Measurements from ENCODE around the gene C1QTNF8.
"Not testable (repeated sequence)": the region's sequence is repeated elsewhere in the genome, so short reads cannot be mapped to it uniquely, and the experiment has no call there.

Gene C1QTNF8

DNA sequence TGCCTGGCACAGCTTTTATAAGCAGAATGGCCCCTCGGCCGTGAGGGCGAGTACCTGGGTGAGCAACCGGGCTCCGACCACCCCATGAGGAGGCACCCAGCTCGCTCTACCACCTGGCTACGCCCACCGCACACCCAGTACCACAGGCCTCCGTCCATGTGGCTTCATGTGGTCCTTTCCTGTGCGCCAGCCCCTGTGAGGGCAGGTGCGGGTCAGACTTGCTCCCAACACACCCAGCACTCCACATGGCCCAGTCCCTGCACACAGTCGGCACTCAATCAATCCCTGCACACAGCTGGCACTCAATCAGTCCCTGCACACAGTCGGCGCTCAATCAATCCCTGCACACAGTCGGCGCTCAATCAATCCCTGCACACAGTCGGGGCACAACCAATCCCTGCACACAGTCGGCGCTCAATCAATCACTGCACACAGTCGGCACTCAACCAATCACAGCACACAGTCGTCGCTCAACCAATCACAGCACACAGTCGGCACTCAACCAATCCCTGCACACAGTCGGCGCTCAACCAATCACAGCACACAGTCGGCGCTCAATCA is 4.0 kb downstream of the C1QTNF8 start:
- no peak for DNase-seq

DNA sequence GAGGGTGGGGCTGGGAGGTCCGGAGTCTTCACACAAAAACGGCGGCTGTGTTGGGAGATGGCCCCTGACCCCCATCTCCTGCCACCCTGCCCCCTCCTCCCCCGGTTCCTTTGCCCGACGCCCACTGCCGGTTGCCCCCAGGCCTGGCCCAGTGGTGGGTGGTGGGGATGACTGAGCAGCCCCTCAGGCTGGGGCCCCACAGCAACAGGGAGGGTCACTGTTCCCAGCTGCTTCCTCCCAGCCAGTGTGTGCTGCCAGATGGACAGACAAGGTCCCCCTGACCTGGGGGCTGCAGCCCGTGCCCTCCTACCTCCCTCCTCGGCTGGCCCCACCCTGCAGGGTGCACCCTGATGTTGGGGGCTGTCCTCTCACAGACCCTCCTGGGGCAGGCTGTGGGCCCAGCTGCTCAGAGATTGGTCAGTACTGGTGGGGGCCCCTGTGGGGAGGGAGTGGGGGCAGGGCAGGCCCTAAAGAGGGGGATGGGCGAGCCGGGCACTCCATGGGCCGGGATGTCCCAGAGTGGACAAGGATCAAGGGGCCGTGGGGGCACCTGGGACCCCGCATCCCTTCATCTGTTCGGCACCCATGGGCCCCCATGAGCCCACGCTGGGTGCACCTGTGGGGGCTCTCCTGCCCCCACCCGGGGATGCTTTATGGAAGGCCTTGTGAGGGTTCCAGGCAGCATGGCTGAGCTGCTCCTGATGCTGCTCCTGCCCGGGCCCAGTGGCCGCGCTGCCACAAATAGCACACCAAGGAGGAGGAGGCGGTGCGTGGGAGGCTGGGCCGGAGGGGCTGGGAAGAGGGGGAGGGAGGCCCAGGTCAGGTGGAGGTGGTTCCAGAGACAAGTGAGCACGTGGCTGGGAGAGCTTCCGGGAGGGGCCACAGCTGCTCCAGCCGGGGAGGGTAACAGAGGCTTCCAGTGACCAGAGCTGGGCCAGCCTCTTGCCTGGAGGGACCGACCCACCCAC is 5.1 kb downstream of the C1QTNF8 start:
- DNase-seq, result no peak

DNA sequence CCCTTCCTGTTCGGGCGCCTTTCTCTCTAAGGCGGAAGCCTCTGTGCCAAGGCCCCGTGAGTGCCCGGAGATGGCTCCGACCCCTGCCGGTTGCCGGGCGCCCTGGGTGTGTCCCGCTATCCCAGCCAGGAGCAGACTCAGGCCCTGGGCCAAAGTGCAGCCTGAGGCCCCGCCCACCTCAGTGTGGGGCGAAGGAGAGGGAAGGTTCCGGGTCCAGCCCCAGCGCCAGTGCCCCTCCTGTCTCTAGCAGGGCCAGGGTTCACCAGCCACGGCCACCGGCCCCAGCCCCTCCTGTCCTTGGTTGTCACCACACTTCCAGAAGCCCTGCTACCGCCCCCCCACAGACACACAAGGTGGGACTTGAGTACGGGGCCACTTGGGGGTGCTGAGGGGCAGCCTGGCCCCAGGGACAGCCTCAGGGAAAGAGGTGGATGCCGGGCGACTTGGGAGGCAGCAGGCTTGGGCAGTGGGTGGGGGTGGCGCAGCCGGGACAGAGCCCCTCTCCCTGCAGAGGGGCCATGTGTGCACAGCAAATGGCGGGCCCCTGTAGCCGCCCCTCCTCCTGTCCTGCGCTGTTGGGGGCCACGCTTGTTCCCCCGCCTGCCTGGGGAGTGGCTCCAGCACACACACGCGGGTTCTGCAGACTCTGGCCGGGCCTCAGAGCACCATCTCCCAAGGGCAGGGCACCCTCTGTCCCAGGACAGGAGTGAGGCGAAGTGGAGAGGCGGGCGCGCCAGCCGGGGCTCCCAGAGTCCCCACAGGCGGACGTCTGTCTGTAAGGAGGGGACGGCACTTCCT is 6.0 kb downstream of the C1QTNF8 start:
- DNase-seq, result no peak

DNA sequence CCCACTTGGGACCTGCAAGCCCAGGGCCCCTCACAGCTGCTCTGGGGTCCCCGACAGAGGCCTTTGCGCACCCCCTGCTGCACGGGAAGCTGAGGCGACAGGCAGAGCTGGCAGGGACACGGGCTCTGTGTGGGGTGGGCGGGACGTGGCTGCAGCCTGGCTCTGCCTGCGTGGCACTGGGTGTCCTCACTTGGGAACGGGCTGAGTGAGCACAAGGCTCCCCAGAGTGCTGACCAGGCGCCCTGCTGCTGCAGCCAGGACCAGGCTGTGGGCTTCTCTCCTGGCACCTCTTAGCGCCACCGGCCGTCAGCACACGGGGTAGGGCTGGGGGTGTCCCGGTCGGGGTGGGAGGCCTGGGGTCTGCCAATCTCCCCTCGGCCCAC is 6.6 kb downstream of the C1QTNF8 start:
- DNase-seq, result no peak

DNA sequence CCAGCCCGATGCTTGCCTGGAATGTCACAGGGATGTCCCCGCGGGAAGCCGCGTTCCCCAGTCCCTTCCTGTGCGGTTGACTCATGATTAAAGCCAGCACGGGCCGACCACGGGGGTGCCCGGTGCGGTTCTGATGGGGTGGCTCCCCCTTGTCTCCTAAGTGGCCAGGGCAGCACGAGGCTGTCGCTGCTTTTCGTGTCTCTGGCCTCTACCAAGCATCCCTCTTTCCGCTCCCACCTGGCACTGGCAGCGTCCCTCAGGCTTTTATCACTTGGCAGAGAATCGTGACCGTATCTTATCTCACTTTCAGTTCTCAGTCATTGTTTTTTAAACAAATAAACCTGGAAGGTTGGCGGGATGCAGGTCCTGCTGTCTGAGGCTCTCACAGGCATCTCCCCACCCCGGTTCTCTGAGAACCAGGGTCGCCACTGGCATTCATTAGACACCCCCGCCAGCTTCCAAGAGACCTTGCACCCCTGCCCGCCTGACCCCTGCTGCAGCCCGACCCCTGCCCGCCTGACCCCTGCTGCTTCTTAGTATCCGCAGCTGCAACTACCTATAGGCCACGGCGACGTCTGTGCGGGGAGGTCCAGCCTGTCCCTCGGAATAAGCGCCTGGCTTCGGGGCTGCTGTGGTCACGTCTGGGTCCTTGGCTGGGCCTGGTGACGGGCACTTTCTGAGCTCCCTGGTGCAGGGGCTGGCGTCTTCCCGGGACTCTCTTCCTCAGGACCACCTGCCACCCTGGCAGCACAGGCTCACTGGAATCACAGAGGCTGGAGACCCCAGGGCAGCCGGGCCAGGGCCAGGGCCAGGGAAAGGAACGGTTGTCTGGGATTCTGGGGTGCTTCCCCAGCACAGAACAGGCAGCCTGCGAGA is 7.5 kb downstream of the C1QTNF8 start:
- no peak for DNase-seq

DNA sequence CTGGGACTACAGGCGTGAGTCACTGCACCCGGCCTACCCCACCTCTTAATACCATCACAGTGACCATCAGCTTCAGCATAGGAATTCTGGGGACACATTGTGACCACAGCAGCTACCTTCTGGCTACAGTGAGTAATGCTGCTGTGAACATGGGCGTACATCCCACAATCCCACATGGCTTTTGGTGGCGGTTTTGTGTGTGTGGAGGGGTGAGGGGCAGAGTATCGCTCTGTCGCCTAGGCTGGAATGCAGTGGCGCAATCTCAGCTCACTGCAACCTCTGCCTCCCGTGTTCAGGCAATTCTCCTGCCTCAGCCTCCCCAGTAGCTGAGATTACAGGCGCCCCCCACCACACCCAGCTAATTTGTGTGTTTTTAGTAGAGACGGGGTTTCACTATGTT is 9.6 kb downstream of the C1QTNF8 start:
- not testable (repeated sequence) for DNase-seq

DNA sequence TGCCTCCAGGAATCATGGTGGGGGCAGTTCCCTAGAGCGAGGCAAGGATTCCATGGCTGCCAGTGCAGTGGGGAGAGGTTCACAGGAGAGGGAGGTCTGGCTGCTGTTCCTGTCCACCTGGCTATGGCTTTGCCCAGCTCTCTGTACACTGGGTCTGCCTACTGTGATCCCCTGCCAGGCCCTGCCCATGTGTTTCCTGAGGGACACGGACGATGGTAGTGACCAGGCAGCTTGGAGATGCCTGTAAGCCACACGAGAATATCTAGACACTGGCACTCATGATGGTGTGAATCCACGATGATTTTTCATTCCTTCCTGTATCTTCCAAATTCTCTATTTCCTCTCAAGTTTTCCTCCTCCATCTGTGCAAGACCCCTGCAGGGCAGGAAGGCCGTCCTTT is 11.1 kb downstream of the C1QTNF8 start:
- DNase-seq, result no peak

DNA sequence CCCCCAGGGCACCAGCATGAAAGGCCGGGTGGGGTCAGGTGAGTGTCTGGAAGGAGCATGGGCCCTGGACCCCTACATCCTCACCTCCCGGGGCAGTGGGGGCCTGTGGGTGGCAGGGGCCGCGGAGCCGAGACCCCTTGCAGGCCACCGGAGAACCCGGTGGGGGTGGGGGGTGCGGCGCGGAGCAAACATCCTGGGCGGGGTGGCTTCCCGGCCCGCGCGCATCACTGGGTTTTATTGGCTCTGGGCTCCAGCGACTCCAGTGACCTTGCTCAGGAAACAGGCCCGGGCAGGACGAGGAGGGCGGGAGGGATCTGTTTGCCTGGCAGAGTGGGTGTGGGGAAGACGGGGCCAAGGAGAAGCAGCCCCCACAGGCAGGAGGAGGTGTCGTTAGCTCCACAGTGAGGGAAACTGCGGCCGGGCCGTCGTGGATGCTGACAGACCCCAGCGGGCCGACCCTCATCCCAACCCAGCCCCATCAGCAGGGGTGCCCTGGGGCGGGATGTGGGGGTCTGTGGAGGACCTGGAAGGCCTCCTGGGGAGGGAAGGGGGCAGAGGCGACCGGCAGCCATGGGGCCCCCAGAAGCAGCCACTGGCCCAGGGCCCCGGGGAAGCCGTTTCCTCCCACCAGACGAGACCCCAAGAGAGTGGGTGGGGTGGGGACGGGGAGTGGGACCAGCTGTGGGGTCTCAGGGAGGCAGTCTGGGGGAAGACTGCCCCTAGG is 12.9 kb downstream of the C1QTNF8 start:
- no peak for DNase-seq

DNA sequence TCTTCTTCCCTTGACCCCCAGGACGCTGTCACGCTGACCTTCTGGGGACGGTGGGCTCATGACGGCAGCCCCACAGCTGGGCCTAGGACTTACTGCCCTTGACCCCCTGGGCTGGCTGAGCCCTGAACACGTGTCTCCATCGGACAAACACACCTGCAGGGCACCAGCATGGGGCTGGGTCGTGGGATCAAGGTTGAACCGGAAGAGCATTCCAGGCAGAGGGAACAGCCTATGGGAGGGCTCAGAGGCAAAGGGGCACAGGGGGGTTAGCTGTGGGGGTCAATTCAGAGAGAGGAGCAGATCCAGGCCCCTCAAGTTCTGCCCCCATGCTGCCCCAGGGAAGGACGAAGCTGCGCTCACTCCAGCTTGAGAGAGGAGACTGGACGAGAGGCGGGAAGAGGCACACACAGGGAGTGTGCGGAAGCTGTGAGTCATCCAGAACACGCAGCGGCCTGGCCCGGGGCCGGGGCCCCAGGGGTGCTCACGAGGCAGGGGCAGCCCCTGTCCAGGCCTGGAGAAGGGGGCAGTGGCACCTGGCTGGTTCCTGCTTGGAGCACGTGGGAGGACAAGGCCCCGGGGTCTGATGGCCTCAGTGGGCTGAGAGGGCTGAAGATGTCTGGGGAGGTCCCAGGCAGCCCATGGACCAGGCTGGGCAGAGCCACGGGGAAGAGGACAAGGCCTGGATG is 13.6 kb downstream of the C1QTNF8 start:
- DNase-seq, result no peak

DNA sequence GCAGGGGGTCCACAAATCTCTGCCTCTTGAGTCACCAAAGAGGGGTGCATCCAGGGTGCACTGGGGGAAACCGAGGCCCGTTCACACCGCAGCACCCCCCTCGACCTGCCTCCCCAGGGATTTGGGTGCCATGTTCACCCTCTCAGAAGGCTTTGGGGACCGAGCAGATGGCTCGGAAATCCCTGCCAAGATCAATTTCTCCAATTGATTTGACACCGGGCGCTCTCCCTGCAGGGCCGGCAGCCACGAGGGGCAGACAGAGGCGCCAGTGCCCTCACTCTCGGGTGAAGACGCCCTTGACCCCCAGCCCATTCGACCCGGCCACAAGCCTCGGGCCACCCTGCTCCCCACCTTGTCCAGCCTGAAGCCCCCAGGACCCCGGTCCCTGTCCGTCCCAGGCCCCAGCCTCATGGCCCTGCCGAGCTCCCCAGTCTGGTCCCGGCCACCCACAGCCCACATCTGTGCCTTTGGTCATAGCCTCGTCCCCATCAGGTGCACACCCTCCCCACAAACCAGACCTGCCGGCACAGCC is 14.2 kb downstream of the C1QTNF8 start:
- DNase-seq, result no peak

DNA sequence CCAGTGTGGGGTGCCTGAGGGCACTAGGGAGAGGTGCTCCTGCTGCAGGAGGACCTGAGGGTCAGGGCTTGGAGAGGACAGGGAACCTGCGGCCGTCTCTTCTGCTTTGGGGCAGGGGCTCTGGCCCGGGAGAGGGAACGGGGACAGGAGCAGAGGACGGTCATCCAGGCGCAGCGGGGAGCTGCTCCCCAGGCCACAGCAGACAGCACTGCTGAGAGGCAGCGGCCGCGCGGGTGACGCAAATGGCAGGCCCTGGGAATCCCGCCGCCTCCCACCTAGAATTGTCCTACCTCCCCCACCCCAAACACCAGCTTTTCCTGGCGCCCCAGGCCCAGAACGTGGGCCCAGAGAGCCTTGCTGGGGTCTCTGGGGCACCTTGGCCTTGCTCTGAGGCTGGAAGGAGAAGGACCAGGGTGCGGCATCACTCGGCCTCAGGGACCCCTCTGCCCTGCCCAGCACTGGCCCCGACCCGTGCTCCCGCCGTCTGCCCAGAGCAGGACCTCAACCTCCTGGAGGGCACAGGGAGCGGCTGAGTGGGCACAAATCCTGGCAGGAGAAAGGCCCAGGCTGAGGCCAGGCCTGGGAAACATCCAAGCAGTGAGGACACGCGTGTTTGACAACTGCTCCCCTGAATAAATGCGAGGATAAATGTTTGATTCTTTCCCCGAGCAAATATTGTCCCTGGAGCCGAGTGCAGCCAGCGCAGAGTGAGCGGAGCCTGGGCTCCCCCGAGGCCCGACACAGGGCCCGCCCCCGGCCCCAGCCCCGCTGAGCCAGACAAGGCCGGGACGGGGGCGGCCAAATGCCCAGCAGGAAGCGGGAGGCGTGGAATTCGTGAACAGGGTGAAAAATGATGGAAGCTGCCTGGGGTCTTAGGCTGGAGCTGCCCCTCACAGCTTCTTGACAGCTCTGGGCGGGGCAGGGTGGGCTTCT is 15.0 kb downstream of the C1QTNF8 start:
- DNase-seq, result no peak

DNA sequence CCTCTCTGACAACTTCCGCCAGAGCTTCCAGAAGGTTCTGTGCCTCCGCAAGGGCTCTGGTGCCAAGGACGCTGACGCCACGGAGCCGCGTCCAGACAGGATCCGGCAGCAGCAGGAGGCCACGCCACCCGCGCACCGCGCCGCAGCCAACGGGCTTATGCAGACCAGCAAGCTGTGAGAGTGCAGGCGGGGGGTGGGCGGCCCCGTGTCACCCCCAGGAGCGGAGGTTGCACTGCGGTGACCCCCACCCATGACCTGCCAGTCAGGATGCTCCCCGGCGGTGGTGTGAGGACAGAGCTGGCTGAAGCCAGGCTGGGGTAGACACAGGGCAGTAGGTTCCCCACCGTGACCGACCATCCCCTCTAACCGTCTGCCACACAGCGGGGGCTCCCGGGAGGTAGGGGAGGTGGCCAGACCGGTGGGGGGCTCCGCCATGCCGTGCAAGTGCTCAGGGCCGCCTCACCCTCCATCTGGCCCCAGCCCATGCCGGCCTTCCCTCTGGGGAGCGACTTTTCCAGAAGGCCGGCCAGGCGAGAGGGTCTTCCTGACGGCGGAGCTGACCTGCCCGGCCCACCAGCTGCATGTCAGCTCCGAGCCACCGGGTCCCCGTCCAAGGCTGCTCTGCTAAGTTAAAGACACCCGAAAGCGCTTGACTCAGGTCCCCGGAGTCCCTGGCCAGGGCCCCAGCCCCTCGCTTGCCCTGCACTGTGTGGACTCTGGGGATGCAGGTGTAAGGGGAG is 16.1 kb downstream of the C1QTNF8 start:
- DNase-seq, result no peak

DNA sequence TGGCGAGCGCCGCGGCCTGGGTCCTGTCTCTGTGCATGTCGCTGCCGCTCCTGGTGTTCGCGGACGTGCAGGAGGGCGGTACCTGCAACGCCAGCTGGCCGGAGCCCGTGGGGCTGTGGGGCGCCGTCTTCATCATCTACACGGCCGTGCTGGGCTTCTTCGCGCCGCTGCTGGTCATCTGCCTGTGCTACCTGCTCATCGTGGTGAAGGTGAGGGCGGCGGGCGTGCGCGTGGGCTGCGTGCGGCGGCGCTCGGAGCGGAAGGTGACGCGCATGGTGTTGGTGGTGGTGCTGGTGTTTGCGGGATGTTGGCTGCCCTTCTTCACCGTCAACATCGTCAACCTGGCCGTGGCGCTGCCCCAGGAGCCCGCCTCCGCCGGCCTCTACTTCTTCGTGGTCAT is 16.7 kb downstream of the C1QTNF8 start:
- DNase-seq, result no peak

DNA sequence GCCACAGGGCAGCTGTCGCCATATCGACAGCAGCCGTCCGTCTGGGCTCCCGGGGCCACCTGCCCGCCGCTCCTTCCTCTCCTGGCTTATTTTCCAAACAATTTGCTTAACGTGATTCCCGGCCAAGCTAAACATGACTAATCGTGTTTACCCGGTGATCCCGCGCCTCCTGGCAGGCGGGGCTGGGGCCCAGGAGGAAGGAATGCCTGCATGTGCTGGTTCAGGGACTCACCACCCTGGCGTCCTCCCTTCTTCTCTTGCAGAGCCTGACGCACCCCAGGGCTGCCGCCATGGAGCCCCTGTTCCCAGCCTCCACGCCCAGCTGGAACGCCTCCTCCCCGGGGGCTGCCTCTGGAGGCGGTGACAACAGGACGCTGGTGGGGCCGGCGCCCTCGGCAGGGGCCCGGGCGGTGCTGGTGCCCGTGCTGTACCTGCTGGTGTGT is 17.4 kb downstream of the C1QTNF8 start:
- no peak for DNase-seq

DNA sequence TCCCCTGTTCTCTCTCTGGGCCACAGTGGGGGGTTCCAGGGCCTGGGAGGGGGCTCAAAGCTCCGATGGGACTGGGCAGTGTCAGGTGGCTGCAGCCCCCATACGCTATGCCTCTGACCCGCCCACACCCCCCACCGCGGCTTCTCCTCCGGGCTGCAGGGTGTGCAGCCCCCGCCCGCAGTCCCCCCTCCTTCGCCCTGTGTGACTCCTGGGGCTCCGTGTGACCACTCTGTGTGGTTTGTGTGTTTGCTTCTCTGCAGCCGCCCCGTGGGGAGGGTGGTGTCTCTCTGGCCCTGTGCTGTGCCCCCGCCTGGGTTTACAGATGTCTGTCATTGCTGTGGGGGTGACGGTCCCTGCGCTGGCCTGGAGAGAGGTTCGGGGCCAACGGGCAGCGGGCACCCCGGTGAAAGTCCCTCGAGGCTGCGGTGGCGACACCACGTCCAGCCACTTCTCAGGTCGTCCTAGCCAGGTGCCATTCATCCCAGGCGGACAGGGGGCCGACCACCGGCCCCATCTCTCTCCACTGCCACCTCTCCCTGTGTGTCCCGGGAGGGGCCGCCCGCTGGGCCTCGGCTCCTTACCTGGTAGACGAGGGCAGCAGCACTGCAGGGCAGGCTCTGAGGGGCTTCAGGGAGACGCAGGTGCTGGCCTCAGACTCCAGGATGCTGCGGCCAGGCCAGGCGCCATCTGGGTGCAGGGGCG is 18.0 kb downstream of the C1QTNF8 start:
- DNase-seq, result no peak

DNA sequence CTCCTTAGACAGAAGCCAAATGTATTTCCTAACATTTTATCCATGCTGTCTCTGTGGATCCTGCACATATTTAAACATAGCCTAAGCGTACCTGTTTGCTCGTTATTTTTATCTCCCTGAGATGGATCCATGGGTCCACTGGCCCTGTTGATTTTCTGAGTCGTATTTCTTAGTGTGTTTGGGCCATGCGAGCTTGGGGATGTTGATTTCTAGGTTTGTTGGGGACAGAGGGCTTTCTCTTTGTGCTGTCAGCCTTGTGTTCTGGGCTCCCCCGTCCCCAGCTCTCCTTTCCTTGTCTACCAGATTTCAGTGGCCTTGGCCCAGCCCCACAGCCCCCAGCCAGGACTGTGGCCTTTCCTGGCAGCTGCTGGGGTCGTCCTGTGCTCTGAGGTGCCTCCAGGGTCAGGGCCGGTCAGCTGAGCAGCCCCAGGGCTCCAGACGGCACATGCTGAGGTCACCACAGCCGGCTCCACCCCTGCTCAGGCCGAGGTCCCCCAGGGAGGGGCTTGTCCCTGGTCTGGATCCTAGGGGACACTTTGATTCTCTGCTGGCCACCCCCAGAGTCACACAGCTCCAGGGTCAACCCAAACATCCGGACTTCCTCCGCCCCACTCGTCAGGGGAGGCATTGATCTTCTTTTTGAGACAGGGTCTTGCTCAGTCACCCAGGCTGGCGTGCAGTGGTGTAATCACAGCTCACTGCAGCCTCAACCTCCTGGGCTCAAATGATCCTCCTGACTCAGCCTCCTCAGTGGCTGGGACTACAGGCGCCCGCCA is 19.1 kb downstream of the C1QTNF8 start:
- no peak for DNase-seq

DNA sequence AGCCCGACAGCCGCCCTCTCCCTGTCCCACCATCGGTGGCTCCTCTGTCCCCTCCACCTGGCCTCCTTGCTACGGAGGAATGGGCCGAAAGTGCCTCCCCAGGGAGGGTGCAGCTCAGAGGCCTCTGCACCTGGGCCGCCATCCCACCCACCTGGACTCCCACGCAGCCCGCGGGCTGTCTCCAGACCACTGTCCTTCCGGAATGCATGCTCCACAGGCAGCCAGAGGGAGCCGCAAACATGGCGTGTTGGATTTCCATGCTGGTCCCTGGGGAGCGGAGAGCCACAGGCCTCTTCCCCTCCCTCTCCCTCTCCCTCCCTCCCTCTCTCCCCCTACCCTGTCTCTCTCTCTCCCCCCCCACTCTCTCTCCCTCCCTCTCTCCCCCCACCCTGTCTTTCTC is 20.5 kb downstream of the C1QTNF8 start:
- DNase-seq, result no peak

DNA sequence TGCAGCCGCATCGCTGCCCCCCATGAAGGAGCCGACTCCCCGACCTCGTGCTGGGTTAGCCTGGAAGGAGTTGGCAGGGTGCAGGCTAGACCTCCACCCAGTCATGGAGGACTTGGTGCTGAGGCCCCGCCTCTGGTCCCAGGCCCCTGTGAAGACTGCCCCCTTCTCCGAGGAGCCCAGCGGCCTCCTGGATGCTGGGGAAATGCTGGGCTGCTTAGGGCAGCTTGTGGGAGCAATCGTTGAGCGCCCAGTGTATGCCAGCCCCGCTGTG is 21.7 kb downstream of the C1QTNF8 start:
- no peak for DNase-seq

Measured in activated CD4-positive, alpha-beta T cell treated with anti-CD3 and anti-CD28 coated beads, Interleukin-10, Interleukin-2, amounts not matched to agents 100 ng/mL and 50 ng/mL, durations not matched to agents 16 hours and 8 hours (primary cell).